Uterus (tissue), 2 donors: ENCODE results near the gene CRYBG2.
A peak's percentile ranks its signal among the peaks of the same experiment; 100 is the strongest.

ENCODE experiments used
- POLR2A ChIP-seq, 2 donors: fragments of 450-650 bp; IDR thresholded peaks; one replicate each; pipeline ENCODE4 v1.6.1; 2016; ENCODE audit warnings: antibody characterized with exemption in 2 of 2, mild to moderate bottlenecking in 1 of 2, moderate library complexity in 1 of 2
- TF ChIP-seq, protein P1 (sequence below), 4 experiments: fragments of 200-600 bp in 2 of 4; fragments of 450-650 bp in 2 of 4; sonication (generic) in 2 of 4; IDR thresholded peaks; one replicate each; pipeline ENCODE4 v1.5.1; 2016 to 2019; ENCODE audit warnings: antibody characterized with exemption in 4 of 4, mild to moderate bottlenecking in 2 of 4, moderate library complexity in 1 of 4

DNA sequence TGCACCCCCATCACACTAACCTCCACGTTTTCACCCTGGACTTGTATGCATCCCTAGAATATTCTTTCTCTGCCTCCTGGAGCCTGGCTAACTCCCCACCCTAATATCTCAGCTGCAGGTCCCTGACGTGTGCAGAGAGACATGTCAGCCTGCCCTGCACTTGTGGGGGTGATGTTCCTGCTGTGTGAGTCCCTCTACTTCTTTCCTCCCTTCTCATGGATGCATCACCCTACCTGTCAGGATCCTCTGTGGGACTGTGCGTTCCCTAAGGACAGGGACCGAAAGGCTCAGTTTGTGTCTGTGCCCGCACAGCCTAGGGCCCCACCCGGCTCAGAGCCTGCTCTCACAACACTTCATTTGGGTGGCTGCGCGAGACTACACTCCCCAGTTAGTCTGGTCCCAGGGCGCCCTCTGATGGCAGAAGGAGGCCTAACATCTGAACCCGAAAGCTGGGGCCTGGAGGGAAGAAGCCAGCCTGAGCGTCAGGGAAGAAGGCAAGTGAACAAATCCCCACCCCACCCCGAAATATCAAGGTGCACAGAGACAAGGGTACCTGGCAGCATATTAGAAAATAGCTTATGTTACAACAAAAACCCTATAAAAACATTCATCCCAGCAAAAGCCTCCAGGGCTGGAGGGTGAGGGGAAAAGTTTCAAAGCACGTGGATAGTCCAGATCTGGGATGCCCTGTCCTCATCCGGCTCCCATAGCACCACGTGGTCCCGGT, 32.5 kb downstream of the CRYBG2 start:
- TF ChIP-seq POLR2A (IDR thresholded peaks at IDR 0.05) = no peak
- TF ChIP-seq, protein P1, sequence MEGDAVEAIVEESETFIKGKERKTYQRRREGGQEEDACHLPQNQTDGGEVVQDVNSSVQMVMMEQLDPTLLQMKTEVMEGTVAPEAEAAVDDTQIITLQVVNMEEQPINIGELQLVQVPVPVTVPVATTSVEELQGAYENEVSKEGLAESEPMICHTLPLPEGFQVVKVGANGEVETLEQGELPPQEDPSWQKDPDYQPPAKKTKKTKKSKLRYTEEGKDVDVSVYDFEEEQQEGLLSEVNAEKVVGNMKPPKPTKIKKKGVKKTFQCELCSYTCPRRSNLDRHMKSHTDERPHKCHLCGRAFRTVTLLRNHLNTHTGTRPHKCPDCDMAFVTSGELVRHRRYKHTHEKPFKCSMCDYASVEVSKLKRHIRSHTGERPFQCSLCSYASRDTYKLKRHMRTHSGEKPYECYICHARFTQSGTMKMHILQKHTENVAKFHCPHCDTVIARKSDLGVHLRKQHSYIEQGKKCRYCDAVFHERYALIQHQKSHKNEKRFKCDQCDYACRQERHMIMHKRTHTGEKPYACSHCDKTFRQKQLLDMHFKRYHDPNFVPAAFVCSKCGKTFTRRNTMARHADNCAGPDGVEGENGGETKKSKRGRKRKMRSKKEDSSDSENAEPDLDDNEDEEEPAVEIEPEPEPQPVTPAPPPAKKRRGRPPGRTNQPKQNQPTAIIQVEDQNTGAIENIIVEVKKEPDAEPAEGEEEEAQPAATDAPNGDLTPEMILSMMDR (IDR thresholded peaks at IDR 0.05) = peak; percentile 80 to 95 (median 86)
